GM18499 (cell line): ENCODE results near the gene MRPS10.

Experiments
- ATAC-seq: cut with Tn5 transposase; IDR thresholded peaks from one replicate; pipeline ENCODE4 v1.9.1; 2021; ENCODE audit warnings: moderate number of reproducible peaks; ENCODE audit not compliant: insufficient read depth, unreplicated experiment

The MRPS10 gene

DNA sequence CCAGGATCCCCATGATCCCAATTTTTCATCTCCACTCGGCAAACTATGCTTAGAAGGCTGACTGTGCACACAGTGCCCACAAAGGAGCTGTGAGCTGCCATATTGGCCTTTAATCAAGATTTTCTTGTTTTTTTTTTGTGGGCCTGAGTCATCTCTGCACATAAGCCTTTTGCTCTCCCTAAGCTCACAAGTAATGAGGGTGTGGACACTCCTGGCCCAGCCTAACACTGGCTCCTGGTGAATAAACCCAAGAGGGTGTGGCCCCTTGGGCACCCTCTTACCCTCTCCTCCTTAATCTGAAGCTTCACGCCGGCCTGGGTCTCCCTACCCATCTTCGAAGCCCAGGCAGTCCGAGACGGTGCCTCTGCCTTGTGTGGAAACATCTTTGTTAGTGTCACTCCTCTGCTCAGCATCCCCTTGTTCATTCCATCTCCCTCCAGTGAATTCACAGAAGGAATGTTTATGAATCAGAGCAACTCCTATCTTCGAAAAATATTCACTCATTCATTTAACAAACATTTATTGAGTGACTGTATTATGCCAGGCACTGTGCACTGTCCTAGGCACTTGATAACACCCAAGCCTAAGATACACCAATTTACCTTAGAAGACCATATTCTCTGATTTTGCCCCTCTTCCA, 22.2 kb upstream of the MRPS10 start:
- ATAC-seq: no peak

- ATAC-seq: no peak
Measured at GRCh38 chr6:42239333-42239732, 21.7 kb upstream of the MRPS10 start.

DNA sequence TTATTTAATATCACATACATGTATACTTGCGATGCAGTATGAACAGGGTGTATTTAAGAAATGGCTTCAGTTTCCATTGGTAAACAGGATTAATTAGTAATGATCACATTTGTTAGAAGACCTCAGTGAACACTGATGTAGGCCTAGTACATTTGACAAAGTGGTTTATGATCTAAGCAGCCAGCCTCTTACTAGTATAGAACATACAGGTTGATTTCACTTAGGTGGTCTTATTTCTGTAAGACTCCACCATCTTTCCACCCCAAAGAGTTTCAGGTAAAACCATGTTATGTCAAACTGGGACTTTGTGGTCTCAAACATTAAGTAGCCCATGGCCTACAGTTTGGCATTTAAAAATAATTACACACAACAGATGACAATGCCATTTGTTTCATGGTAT, 20.2 kb upstream of the MRPS10 start:
- ATAC-seq: no peak

- ATAC-seq: peak; percentile 38
Measured at GRCh38 chr6:42236682-42237473, 19.2 kb upstream of the MRPS10 start.

- ATAC-seq: no peak
Measured at GRCh38 chr6:42236030-42236429, 18.4 kb upstream of the MRPS10 start.

GRCh38 chr6:42232035-42232434, 14.4 kb upstream of the MRPS10 start:
- ATAC-seq: no peak

GRCh38 chr6:42230345-42231321, 13.0 kb upstream of the MRPS10 start:
- no peak for ATAC-seq

DNA sequence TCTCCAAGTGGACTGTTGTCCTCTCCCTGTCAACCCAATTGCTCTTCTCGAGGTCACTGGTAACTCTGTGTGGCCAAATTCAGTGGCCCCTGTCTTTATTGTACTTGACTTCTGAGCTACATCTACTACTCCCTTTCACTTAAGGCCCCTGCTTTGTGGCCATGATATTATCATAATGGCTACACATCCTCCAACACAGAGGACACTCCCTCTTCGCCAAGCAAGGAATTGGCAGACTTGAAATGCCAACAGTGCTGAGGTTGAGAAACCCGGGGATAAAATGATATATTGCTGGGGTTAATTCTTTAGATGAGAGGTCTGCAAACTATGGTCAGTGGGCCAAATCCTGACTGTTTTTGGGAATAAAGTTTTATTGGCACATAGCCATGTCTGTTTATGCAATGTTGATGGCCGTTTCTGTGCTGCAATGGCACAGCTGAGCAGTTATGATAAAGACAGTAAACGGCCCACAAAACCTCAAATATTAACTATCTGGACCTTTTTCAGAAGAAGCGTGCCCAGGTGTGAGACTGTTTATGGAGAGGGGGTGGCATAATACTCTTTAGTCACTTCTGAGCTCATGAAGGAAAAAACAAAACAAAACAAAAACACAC, 12.0 kb upstream of the MRPS10 start:
- no peak for ATAC-seq

- ATAC-seq: no peak
Measured at GRCh38 chr6:42228305-42228704, 10.6 kb upstream of the MRPS10 start.

GRCh38 chr6:42227173-42227850, 9.7 kb upstream of the MRPS10 start:
- no peak for ATAC-seq

DNA sequence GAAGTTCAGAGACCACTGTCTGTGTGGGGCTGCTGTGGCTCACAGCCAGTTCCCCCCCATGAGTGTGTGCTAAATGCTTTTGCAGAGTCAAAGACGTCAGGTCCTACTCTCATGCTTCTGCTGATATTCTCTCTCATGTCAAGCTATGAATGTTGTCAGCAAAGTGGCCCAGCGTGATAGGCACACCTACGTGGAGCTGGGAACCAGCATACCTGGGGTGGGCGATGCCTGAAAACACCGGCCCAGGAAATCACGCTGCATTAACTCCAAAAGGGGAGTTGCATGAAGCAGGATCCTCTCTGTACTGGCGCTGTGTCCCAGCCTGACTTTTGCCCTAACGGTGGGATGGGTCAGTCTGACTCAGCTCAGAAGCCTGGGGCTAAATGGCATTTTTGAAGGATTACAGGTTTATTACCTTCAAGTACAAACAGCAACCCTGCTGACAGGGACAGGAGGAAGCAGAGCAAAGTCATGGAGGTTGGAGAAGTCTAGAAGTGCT, 9.0 kb upstream of the MRPS10 start:
- no peak for ATAC-seq

- no peak for ATAC-seq
Measured at GRCh38 chr6:42226161-42226611, 8.5 kb upstream of the MRPS10 start.

DNA sequence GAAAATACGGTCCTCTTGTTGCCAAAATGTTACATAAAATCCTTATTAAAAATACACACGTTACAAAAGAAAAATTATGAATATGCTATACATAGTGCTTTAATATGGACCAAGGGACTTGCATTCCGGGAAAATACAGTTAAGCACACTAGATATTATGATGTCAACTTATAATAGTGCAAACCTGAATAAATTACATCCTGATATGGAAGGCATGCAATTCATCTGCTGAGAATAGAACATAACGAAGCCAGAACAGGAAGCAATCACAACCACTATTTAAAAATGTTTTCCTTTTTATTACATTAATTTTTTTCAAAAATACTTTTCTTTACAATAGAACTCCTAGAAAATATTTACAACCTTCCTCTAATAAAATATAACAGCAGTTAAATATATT, 7.8 kb upstream of the MRPS10 start:
- ATAC-seq: no peak

GRCh38 chr6:42225029-42225339, 7.3 kb upstream of the MRPS10 start:
- ATAC-seq: no peak

- peak; percentile 90 for ATAC-seq
Measured at GRCh38 chr6:42224222-42225028, 6.8 kb upstream of the MRPS10 start.

DNA sequence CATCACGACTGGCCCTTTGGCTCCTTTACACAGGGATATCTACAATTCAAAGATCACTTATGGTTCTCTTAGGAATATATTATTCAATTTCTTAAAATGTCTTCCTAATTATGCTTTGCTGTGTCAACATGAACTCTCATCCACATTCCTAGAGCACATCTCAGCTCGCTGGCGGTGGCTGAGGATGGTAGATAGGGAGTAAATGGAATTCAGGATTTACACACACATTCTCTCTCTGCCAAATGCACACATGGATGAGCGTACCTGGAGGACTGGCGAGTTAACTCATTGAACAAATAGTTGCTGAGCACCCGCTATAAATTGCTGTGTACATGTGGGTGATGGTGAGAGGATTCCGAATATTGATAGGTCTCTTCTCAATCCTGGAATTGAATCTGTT, 4.8 kb upstream of the MRPS10 start:
- no peak for ATAC-seq

- ATAC-seq: no peak
Measured at GRCh38 chr6:42221546-42221945, 3.9 kb upstream of the MRPS10 start.

- ATAC-seq: no peak
Measured at GRCh38 chr6:42220807-42221206, 3.1 kb upstream of the MRPS10 start.

DNA sequence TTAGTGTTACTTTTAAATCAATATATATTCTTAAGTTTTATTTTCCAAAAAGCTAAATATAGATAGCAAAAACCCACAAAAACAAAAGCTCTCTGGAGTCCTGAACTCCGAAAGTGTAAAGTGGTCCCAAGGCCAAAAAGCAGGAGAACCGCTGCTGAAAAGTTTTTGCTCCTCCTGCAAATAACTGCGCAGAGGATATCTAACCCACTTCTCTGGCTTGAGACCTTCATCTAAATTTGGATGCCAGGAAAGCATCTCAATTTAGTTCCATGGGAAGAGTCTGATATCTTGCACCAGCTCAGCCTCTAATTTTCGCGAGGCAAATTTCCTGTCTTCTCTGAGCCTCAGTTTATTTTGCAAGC, 523 bp downstream of the MRPS10 start:
- ATAC-seq: no peak
